ENCODE results near the gene BMPR2. TPM values are rescaled to one million over a fixed set of nuclear protein-coding genes. Genes with fewer than 3 reads are reported as not detected.
"Not testable (repeated sequence)": the region's sequence is repeated elsewhere in the genome, so short reads cannot be mapped to it uniquely, and the experiment has no call there.

BMPR2 gene
- total RNA-seq, 1 experiment from 2014 or later: 27.4 TPM

GRCh38 chr2:202491514-202491913 is 115.4 kb downstream of the BMPR2 start:
- intact Hi-C loops (cut with micrococcal nuclease): no loop called here
- no peak for TF ChIP-seq CTCF (IDR thresholded peaks at IDR 0.05; ENCODE audit: unreplicated experiment)
- peaks cover 7% of the 10 kb centered on the region for H3K36me3 Mint-ChIP-seq (ENCODE audit: insufficient read depth, unreplicated experiment)
- ChIA-PET POLR2A (interaction anchor here (0.7 to 1.1 kb wide), 3 partner anchors 112 to 255 kb away, joined by 3 to 4 read pairs (median 3); no protein-coding TSS in a partner anchor), CTCF (interaction anchor here (0.8 kb wide), 1 partner anchor 12 kb away, joined by 3 read pairs; no protein-coding TSS in a partner anchor)
- no peaks in the 10 kb centered on the region for H3K9me3 Mint-ChIP-seq (ENCODE audit: unreplicated experiment)
- no peak for DNase-seq (ENCODE audit: unreplicated experiment)
- H3K4me1 Mint-ChIP-seq (ENCODE audit: insufficient read depth, unreplicated experiment): no peaks in the 10 kb centered on the region
- no peaks in the 10 kb centered on the region for H3K27me3 Mint-ChIP-seq (ENCODE audit: insufficient read depth, unreplicated experiment)
- no peak overlapping the region for H3K4me3 Mint-ChIP-seq (ENCODE audit: unreplicated experiment)
- no peak overlapping the region for H3K27ac Mint-ChIP-seq (ENCODE audit: low read depth, unreplicated experiment)
- no TSS peak for BruUV-seq (replicated peaks)

GRCh38 chr2:202494300-202495229 is 118.4 kb downstream of the BMPR2 start:
- Mint-ChIP-seq H3K9me3 (ENCODE audit: unreplicated experiment) (no peaks in the 10 kb centered on the region), H3K4me3 (ENCODE audit: unreplicated experiment) (no peak overlapping the region), H3K27me3 (ENCODE audit: insufficient read depth, unreplicated experiment) (no peaks in the 10 kb centered on the region), H3K4me1 (ENCODE audit: insufficient read depth, unreplicated experiment) (no peaks in the 10 kb centered on the region), H3K36me3 (ENCODE audit: insufficient read depth, unreplicated experiment) (peaks cover 7% of the 10 kb centered on the region), H3K27ac (ENCODE audit: low read depth, unreplicated experiment) (no peak overlapping the region)
- ChIA-PET CTCF (interaction anchor here (0.7 kb wide), 2 partner anchors 45 to 318 kb away, joined by 3 read pairs; no protein-coding TSS in a partner anchor), POLR2A (interaction anchor here (0.7 kb wide), 1 partner anchor 168 kb away, joined by 3 read pairs; no protein-coding TSS in a partner anchor)
- no TSS peak for BruUV-seq (replicated peaks)
- intact Hi-C loops (cut with micrococcal nuclease): no loop called here
- no peak for TF ChIP-seq CTCF (IDR thresholded peaks at IDR 0.05; ENCODE audit: unreplicated experiment)
- peak; percentile 27 for DNase-seq (ENCODE audit: unreplicated experiment)

- intact Hi-C loops (cut with micrococcal nuclease): no loop called here
- BruUV-seq (replicated peaks): no TSS peak
- no peak overlapping the region for H3K27ac Mint-ChIP-seq (ENCODE audit: low read depth, unreplicated experiment)
- H3K4me3 Mint-ChIP-seq (ENCODE audit: unreplicated experiment): no peak overlapping the region
- POLR2A ChIA-PET: no interaction called here
- no peaks in the 10 kb centered on the region for H3K9me3 Mint-ChIP-seq (ENCODE audit: unreplicated experiment)
- no peak for DNase-seq (ENCODE audit: unreplicated experiment)
- CTCF ChIA-PET: no interaction called here
- TF ChIP-seq CTCF (IDR thresholded peaks at IDR 0.05; ENCODE audit: unreplicated experiment): no peak
- H3K4me1 Mint-ChIP-seq (ENCODE audit: insufficient read depth, unreplicated experiment): no peaks in the 10 kb centered on the region
- H3K36me3 Mint-ChIP-seq (ENCODE audit: insufficient read depth, unreplicated experiment): peaks cover 7% of the 10 kb centered on the region
- no peaks in the 10 kb centered on the region for H3K27me3 Mint-ChIP-seq (ENCODE audit: insufficient read depth, unreplicated experiment)
Measured at GRCh38 chr2:202495230-202495604, 119.1 kb downstream of the BMPR2 start.

GRCh38 chr2:202496835-202497472 is 120.8 kb downstream of the BMPR2 start:
- H3K9me3 Mint-ChIP-seq (ENCODE audit: unreplicated experiment); BruUV-seq (replicated peaks); CTCF ChIA-PET: not testable (repeated sequence)

GRCh38 chr2:202497473-202497866 is 121.3 kb downstream of the BMPR2 start:
- BruUV-seq (replicated peaks); H3K27me3 Mint-ChIP-seq (ENCODE audit: insufficient read depth, unreplicated experiment); H3K9me3 Mint-ChIP-seq (ENCODE audit: unreplicated experiment); DNase-seq (ENCODE audit: unreplicated experiment); H3K4me1 Mint-ChIP-seq (ENCODE audit: insufficient read depth, unreplicated experiment); H3K4me3 Mint-ChIP-seq (ENCODE audit: unreplicated experiment); POLR2A ChIA-PET; intact Hi-C loops (cut with micrococcal nuclease); H3K36me3 Mint-ChIP-seq (ENCODE audit: insufficient read depth, unreplicated experiment); CTCF ChIA-PET: not testable (repeated sequence)
- peak overlapping the region; percentile 66 for H3K27ac Mint-ChIP-seq (ENCODE audit: low read depth, unreplicated experiment)

More at GRCh38 chr2:202496835-202497472, 120.8 kb downstream of the BMPR2 start:
- H3K4me3 Mint-ChIP-seq (ENCODE audit: unreplicated experiment); POLR2A ChIA-PET; H3K27me3 Mint-ChIP-seq (ENCODE audit: insufficient read depth, unreplicated experiment); intact Hi-C loops (cut with micrococcal nuclease); H3K4me1 Mint-ChIP-seq (ENCODE audit: insufficient read depth, unreplicated experiment); H3K36me3 Mint-ChIP-seq (ENCODE audit: insufficient read depth, unreplicated experiment); DNase-seq (ENCODE audit: unreplicated experiment): not testable (repeated sequence)
- peak overlapping the region; percentile 66 for H3K27ac Mint-ChIP-seq (ENCODE audit: low read depth, unreplicated experiment)

- H3K27me3 Mint-ChIP-seq (ENCODE audit: insufficient read depth, unreplicated experiment); H3K4me1 Mint-ChIP-seq (ENCODE audit: insufficient read depth, unreplicated experiment); H3K27ac Mint-ChIP-seq (ENCODE audit: low read depth, unreplicated experiment); BruUV-seq (replicated peaks); POLR2A ChIA-PET; H3K9me3 Mint-ChIP-seq (ENCODE audit: unreplicated experiment); intact Hi-C loops (cut with micrococcal nuclease); DNase-seq (ENCODE audit: unreplicated experiment); H3K4me3 Mint-ChIP-seq (ENCODE audit: unreplicated experiment): not testable (repeated sequence)
- CTCF ChIA-PET: interaction anchor here (0.6 to 0.9 kb wide), 2 partner anchors 40 to 121 kb away, joined by 3 to 5 read pairs; no protein-coding TSS in a partner anchor
- peaks cover 15% of the 10 kb centered on the region for H3K36me3 Mint-ChIP-seq (ENCODE audit: insufficient read depth, unreplicated experiment)
Measured at GRCh38 chr2:202499841-202500240, 123.7 kb downstream of the BMPR2 start.
